CD4-positive, alpha-beta T cell treated with Interferon alpha-2 for 1 hour (primary cell): ENCODE measurements around the gene NDUFB3.

Experiments used
- DNase-seq, 2 donors: peaks; one replicate each; pipeline ENCODE4 v3.0.0-alpha.2; 2020 to 2022

The NDUFB3 gene

DNA sequence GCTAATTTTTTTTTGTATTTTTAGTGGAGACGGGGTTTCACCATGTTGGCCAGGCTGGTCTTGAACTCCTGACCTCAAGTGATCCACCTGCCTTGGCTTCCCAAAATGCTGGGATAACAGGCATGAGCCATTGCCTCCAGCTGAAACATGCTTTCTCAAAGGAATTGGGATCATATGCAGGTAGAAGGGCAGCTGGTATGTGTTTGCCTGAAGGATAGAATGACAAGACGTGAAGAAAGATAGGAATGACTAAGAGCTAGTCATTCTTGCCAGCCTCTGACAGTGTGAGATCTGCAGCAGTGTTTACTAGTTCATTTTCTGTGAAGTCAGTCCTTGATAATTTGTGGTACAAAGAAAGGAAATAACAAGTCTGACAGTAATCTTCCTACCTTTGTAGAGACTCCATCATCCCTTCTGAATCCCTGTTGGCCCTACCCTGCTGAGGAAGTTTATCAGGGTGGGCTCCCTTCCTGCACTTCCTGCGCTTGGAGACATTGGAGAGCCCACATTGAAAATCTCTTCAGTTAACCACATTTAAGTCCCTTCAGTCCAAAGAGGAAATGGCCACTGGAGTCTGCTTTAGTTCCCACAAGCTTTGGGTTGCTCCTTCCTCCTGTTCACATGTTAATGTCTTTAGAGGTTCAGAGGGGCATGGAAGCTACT is 58.9 kb downstream of the NDUFB3 start:
- DNase-seq, result peak in 1 of 2 donors; percentile 70

- no peak for DNase-seq
Observed at GRCh38 chr2:201132518-201132917, 60.7 kb downstream of the NDUFB3 start.
